Esophagus muscularis mucosa (tissue), 4 donors: ENCODE data around the gene ZIC5. TPM values are rescaled to one million over a fixed set of nuclear protein-coding genes. Genes with fewer than 3 reads are reported as not detected.

Experiments
- DNase-seq: peaks from one replicate; pipeline ENCODE4 v3.0.0-alpha.2; 2017; ENCODE audit errors: extremely low spot score
- H3K27ac ChIP-seq, 4 donors: fragments of 200-600 bp; sonication (generic); replicated peaks in 1 of 4; 1 replicate in 3 of 4; 2 replicates in 1 of 4; pipeline ENCODE4 v1.5.1; 2016 to 2019; ENCODE audit warnings: mild to moderate bottlenecking in 1 of 4
- H3K27me3 ChIP-seq, 4 donors: fragments of 200-600 bp; sonication (generic); one replicate each; pipeline versions ENCODE4 v1.5.1 to v1.6.0; 2016 to 2019
- H3K36me3 ChIP-seq, 4 donors: fragments of 200-600 bp; sonication (generic); one replicate each; pipeline ENCODE4 v1.5.1; 2016 to 2019
- H3K4me1 ChIP-seq, 4 donors: fragments of 200-600 bp; sonication (generic); one replicate each; pipeline ENCODE4 v1.5.1; 2016 to 2019
- H3K4me3 ChIP-seq, 4 donors: fragments of 200-600 bp; sonication (generic); 1 replicate in 2 of 4; 2 replicates in 2 of 4; pipeline ENCODE4 v1.5.1; 2016 to 2019; ENCODE audit warnings: mild to moderate bottlenecking in 4 of 4, moderate library complexity in 1 of 4
- H3K9me3 ChIP-seq, 4 donors: fragments of 200-600 bp; sonication (generic); 1 replicate in 3 of 4; 2 replicates in 1 of 4; pipeline ENCODE4 v1.5.1; 2016 to 2019
- EP300 ChIP-seq: sonication (generic); formaldehyde crosslinking; IDR thresholded peaks from one replicate; pipeline ENCODE4 v1.6.1; 2017; ENCODE audit warnings: antibody characterized with exemption
- POLR2A ChIP-seq: fragments of 450-650 bp; IDR thresholded peaks from one replicate; pipeline ENCODE4 v1.6.1; 2017; ENCODE audit warnings: antibody characterized with exemption, moderate library complexity, mild to moderate bottlenecking, low read depth
- POLR2AphosphoS5 ChIP-seq, 2 donors: sonication (generic); formaldehyde crosslinking; IDR thresholded peaks; one replicate each; pipeline ENCODE4 v1.6.1; 2017; ENCODE audit warnings: antibody characterized with exemption in 2 of 2
- whole genome bisulfite sequencing: methylation state at CpG from one replicate; pipeline ENCODE4 v1.1.5; 2018; 5-methylcytosine and 5-hydroxymethylcytosine counted together
- intact Hi-C: fragments of 100-400 bp; cut with DNase I; formaldehyde crosslinking; loops from one replicate; pipeline ENCODE4 v1.15.1; 2023
- total RNA-seq, 4 donors: library from RNA; depleted of rRNA; stranded (reverse); fragments of >200 nt; gene quantifications; one replicate each; pipeline versions ENCODE4 v1.1.0 to v1.2.1, GENCODE V29; 2016
- TF ChIP-seq, protein P1 (sequence below), 3 experiments: fragments of 200-600 bp in 2 of 3; fragments of 450-650 bp in 1 of 3; sonication (generic) in 2 of 3; IDR thresholded peaks; one replicate each; pipeline ENCODE4 v1.5.1; 2017 to 2019; ENCODE audit warnings: antibody characterized with exemption in 3 of 3, mild to moderate bottlenecking in 2 of 3, moderate library complexity in 1 of 3

ZIC5 gene
- total RNA-seq, 4 donors from 2014 or later: not detected

DNA sequence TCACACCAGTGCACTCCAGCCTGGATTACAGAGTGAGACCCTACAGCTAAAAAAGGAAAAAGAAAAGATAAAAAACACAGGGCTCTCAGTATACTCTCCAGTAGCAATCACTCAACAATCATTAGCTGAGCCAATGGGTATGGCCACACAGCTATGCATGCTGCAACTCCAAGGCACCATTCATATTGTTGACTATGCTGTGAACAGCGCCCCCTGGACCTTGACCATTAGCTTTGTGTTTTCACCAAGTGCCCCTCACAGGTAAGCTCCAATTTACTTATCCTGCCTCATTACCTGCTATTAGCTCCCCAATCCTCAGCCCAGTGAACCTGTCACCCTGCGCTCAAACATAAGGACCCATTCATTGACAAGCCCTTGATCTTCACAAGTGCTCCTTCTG is 35.8 kb downstream of the ZIC5 start:
- Histone ChIP-seq H3K9me3 (no peaks in the 10 kb centered on the region), H3K36me3 (no peaks in the 10 kb centered on the region), H3K4me1 (no peaks in the 10 kb centered on the region), H3K4me3 (no peak overlapping the region), H3K27ac (no peak overlapping the region), H3K27me3 (peaks cover 0 to 75% (median 0%) of the 10 kb centered on the region in 4 donors)
- TF ChIP-seq POLR2A (no peak), EP300 (no peak), POLR2AphosphoS5 (IDR thresholded peaks at IDR 0.05) (no peak)
- TF ChIP-seq, protein P1, sequence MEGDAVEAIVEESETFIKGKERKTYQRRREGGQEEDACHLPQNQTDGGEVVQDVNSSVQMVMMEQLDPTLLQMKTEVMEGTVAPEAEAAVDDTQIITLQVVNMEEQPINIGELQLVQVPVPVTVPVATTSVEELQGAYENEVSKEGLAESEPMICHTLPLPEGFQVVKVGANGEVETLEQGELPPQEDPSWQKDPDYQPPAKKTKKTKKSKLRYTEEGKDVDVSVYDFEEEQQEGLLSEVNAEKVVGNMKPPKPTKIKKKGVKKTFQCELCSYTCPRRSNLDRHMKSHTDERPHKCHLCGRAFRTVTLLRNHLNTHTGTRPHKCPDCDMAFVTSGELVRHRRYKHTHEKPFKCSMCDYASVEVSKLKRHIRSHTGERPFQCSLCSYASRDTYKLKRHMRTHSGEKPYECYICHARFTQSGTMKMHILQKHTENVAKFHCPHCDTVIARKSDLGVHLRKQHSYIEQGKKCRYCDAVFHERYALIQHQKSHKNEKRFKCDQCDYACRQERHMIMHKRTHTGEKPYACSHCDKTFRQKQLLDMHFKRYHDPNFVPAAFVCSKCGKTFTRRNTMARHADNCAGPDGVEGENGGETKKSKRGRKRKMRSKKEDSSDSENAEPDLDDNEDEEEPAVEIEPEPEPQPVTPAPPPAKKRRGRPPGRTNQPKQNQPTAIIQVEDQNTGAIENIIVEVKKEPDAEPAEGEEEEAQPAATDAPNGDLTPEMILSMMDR (IDR thresholded peaks at IDR 0.05): no peak
- intact Hi-C loops: no loop called here
- 48% methylated on average over 2 of the region's 2 CpGs for WGBS
- no peak for DNase-seq

DNA sequence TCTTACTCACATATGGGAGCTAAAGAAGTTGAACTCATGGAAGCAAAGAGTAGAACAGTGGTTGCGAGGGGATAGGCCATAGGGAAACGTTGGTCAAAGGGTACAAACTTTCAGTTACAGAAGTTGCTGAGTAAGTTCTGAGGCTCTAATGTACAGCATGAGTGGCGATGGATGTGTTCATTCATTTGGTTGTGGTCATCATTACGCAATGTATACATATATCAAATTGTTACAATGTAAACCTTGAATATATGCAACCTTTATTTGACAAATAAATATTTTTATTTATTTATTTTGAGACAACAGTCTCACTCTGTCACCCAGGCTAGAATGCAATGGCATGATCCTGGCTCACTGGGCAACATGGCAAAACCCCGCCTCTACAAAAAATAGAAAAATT is 38.7 kb downstream of the ZIC5 start:
- 89% methylated on average over 5 of the region's 5 CpGs for WGBS
- Histone ChIP-seq H3K36me3 (no peaks in the 10 kb centered on the region), H3K27me3 (peaks cover 0 to 76% (median 0%) of the 10 kb centered on the region in 4 donors), H3K4me1 (no peaks in the 10 kb centered on the region), H3K9me3 (no peaks in the 10 kb centered on the region), H3K4me3 (no peak overlapping the region), H3K27ac (no peak overlapping the region)
- TF ChIP-seq POLR2AphosphoS5 (IDR thresholded peaks at IDR 0.05): no peak
- TF ChIP-seq POLR2A: no peak
- TF ChIP-seq EP300: no peak
- TF ChIP-seq, protein P1 (IDR thresholded peaks at IDR 0.05): no peak
- intact Hi-C loops: no loop called here
- DNase-seq: no peak

DNA sequence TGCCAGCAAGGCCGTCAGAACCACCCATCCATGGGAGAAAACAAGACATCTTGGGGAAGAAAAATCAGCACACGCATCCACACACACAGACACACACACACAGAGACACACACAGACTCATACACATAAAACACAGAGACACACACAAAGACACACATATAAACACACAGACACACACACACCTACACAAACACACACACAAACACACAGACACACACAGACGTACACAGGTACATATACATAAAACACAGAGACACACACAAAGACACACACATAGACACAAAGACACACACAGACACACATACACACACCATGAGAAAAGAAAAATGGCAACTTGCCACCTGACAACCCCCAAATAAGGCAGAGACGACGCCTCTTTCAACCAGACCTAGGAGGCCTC is 40.6 kb downstream of the ZIC5 start:
- Histone ChIP-seq H3K9me3 (no peaks in the 10 kb centered on the region), H3K36me3 (no peaks in the 10 kb centered on the region), H3K4me3 (no peak overlapping the region), H3K4me1 (peaks cover 0 to 9% (median 5%) of the 10 kb centered on the region in 4 donors), H3K27ac (no peak overlapping the region), H3K27me3 (peaks cover 0 to 90% (median 3%) of the 10 kb centered on the region in 4 donors)
- no peak for DNase-seq
- TF ChIP-seq POLR2AphosphoS5 (IDR thresholded peaks at IDR 0.05) (no peak), EP300 (no peak), POLR2A (no peak)
- TF ChIP-seq, protein P1 (IDR thresholded peaks at IDR 0.05): no peak
- 80% methylated on average over 5 of the region's 5 CpGs for WGBS
- intact Hi-C loops: no loop called here

DNA sequence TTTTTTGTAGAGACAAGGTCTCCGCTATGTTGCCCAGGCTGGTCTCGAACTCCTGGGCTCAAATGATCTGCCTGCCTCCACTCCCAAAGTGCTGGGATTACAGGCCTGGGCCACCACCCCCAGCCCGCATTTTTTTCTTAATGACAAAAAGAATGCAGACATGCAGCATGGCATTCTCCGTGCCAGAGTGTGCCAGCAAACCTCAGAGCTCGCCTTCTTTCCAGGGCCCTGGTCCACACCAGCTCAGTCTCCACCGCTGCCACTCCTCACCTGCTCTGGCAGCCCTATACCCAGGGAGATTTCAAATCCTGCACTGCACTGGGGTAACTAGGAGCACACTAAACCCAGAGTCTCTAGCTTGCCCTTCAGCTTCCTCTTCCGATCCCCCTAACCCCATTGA is 41.7 kb downstream of the ZIC5 start:
- intact Hi-C loops: no loop called here
- Histone ChIP-seq H3K4me1 (peaks cover 0 to 9% (median 5%) of the 10 kb centered on the region in 4 donors), H3K27me3 (peaks cover 0 to 88% (median 5%) of the 10 kb centered on the region in 4 donors), H3K4me3 (no peak overlapping the region), H3K27ac (no peak overlapping the region), H3K36me3 (no peaks in the 10 kb centered on the region), H3K9me3 (no peaks in the 10 kb centered on the region)
- TF ChIP-seq EP300: no peak
- TF ChIP-seq POLR2A: no peak
- TF ChIP-seq, protein P1 (IDR thresholded peaks at IDR 0.05): no peak
- TF ChIP-seq POLR2AphosphoS5 (IDR thresholded peaks at IDR 0.05): no peak
- WGBS: 91% methylated on average over 7 of the region's 7 CpGs
- no peak for DNase-seq
